Measurements from ENCODE around the gene MBD3L1.

GRCh38 chr19:8858260-8858659, 26.1 kb downstream of the MBD3L1 start:
- no peak for TF ChIP-seq CTCF (IDR thresholded peaks at IDR 0.05)
- TF ChIP-seq EP300 (IDR thresholded peaks at IDR 0.05): no peak
- TF ChIP-seq POLR2AphosphoS5 (IDR thresholded peaks at IDR 0.05): no peak

All from suprapubic skin (tissue), 4 donors.